22Rv1 (cell line): ENCODE data around the gene LSM6.

Experiments used
- H3K27ac ChIP-seq: fragments of 450-650 bp; 2 replicates; pipeline ENCODE4 v1.5.1; 2017
- CTCF ChIP-seq: fragments of 450-650 bp; IDR thresholded peaks from 2 replicates; pipeline ENCODE4 v1.5.1; 2017; ENCODE audit warnings: mild to moderate bottlenecking
- ZFX ChIP-seq: fragments of 450-650 bp; IDR thresholded peaks from 2 replicates; pipeline ENCODE4 v1.6.1; 2017; ENCODE audit warnings: antibody characterized with exemption, borderline replicate concordance

Gene LSM6

GRCh38 chr4:146211440-146211839, 35.9 kb downstream of the LSM6 start:
- TF ChIP-seq CTCF (no peak), ZFX (no peak)
- H3K27ac ChIP-seq, result no peak overlapping the region

GRCh38 chr4:146212781-146213180, 37.3 kb downstream of the LSM6 start:
- H3K27ac ChIP-seq, result no peak overlapping the region
- TF ChIP-seq ZFX, result no peak
- no peak for TF ChIP-seq CTCF

GRCh38 chr4:146214238-146214637, 38.7 kb downstream of the LSM6 start, which contains the start of gene REELD1:
REELD1 (plus strand) TSS chr4:146214538; CDS start chr4:146216953, 2,415 bp downstream.
- no peak within 1 kb of the TSS for H3K27ac ChIP-seq
- no peak for TF ChIP-seq CTCF
- TF ChIP-seq ZFX, result no peak

GRCh38 chr4:146222313-146222712, 46.8 kb downstream of the LSM6 start:
- TF ChIP-seq CTCF, result no peak
- no peak for TF ChIP-seq ZFX
- H3K27ac ChIP-seq, result no peak overlapping the region

- no peak overlapping the region for H3K27ac ChIP-seq
- TF ChIP-seq CTCF (no peak), ZFX (no peak)
Measured at GRCh38 chr4:146224326-146224966, 48.9 kb downstream of the LSM6 start.

GRCh38 chr4:146229406-146229805, 53.9 kb downstream of the LSM6 start:
- no peak for TF ChIP-seq ZFX
- no peak for TF ChIP-seq CTCF
- no peak overlapping the region for H3K27ac ChIP-seq

GRCh38 chr4:146232131-146232722, 56.7 kb downstream of the LSM6 start:
- no peak for TF ChIP-seq CTCF
- TF ChIP-seq ZFX, result no peak

More at GRCh38 chr4:146232131-146232722, 56.7 kb downstream of the LSM6 start:
- H3K27ac ChIP-seq, result no peak overlapping the region
